Measurements from ENCODE around the gene NALCN. TPM values are rescaled to one million over a fixed set of nuclear protein-coding genes. Genes with fewer than 3 reads are reported as not detected.

Gene NALCN
- total and polyA plus RNA-seq, 2 of the 8 experiments (the other 6 are each of a cell fraction or from before 2014, with no cell fraction given): 0.26 to 0.54 TPM

GRCh38 chr13:101144808-101145419, 271.4 kb downstream of the NALCN start:
- no peak overlapping the region for H3K23ac ChIP-seq (ENCODE audit: insufficient read length)
- 39% methylated on average over 7 of the region's 7 CpGs; no CpG with 5 or more reads in 1 of the 2 experiments for WGBS, 2 experiments (ENCODE audit: extremely low coverage in 1 of 2, insufficient coverage in 1 of 2, insufficient read length in 1 of 2, insufficient replicate concordance in 2 of 2, low coverage in 1 of 2, low lambda C conversion rate in 2 of 2, missing lambda C conversion rate in 1 of 2)
- no peak overlapping the region for H3K18ac ChIP-seq (ENCODE audit: extremely low read depth, low read length)
- H3K79me1 ChIP-seq (ENCODE audit: low read depth, low read length): no peaks in the 10 kb centered on the region
- H3K4me3 ChIP-seq (ENCODE audit: extremely low read depth in 1 of 4, insufficient read depth in 2 of 4, low read depth in 3 of 4, low read length in 4 of 4): no peak overlapping the region
- no peak overlapping the region for H3K14ac ChIP-seq (ENCODE audit: insufficient read length)
- no peak overlapping the region for H3K9ac ChIP-seq (replicated peaks in 1 of 4; ENCODE audit: extremely low read depth in 1 of 4, low read depth in 3 of 4, low read length in 3 of 4)
- no peaks in the 10 kb centered on the region for H3K9me3 ChIP-seq (ENCODE audit: insufficient read depth in 2 of 2, low read depth in 1 of 2, low read length in 1 of 2)
- H3K27me3 ChIP-seq (replicated peaks in 1 of 4; ENCODE audit: control insufficient read depth in 3 of 4, extremely low read depth in 1 of 4, insufficient read depth in 3 of 4, low read length in 3 of 4): no peaks in the 10 kb centered on the region
- H2AK5ac ChIP-seq (ENCODE audit: low read depth, low read length): no peak overlapping the region
- H4K5ac ChIP-seq (ENCODE audit: insufficient read length, low read depth, low read length): no peak overlapping the region
- POLR2A ChIA-PET (ENCODE audit: partially characterized antibody): no interaction called here
- no peak overlapping the region for H2BK120ac ChIP-seq (replicated peaks; ENCODE audit: low read depth, low read length)
- no peak overlapping the region for H2BK5ac ChIP-seq (ENCODE audit: low read depth, low read length)
- H2AFZ ChIP-seq (ENCODE audit: low read length): 0 out of 2 replicates have a peak overlapping the region, but pooled peaks have one; percentile 20
- no peak overlapping the region for H3K4me2 ChIP-seq (ENCODE audit: insufficient read depth in 1 of 2, low read depth in 2 of 2, low read length in 2 of 2)
- H2BK12ac ChIP-seq (ENCODE audit: low read depth, low read length): no peak overlapping the region
- no peaks in the 10 kb centered on the region for H3K36me3 ChIP-seq (ENCODE audit: control insufficient read depth in 2 of 4, insufficient read depth in 4 of 4, low read length in 3 of 4)
- H2BK15ac ChIP-seq (ENCODE audit: low read length): no peak overlapping the region
- CTCF ChIA-PET (ENCODE audit: partially characterized antibody): interaction anchor here (0.5 to 12.8 kb wide), 40 partner anchors 8 to 1991 kb away, joined by 3 to 206 read pairs (median 4); no protein-coding TSS in a partner anchor
- H3K27ac ChIP-seq (ENCODE audit: low read depth, low read length): no peak overlapping the region
- DNase-seq (ENCODE audit: low read depth in 1 of 2, low spot score in 2 of 2) (no peak), FAIRE-seq (peak; percentile 86)
- H3K4ac ChIP-seq (replicated peaks; ENCODE audit: insufficient read length, low read depth, low read length): no peak overlapping the region
- H4K8ac ChIP-seq (ENCODE audit: extremely low read depth, insufficient read depth, low read length): no peak overlapping the region
- H3K4me1 ChIP-seq (replicated peaks in 1 of 4; ENCODE audit: control insufficient read depth in 3 of 4, insufficient read depth in 4 of 4, low read length in 3 of 4): peaks cover 0 to 3% (median 0%) of the 10 kb centered on the region in 4 experiments; a peak in 1 of 7 replicates
- H2BK20ac ChIP-seq (ENCODE audit: low read length): no peak overlapping the region
- no peaks in the 10 kb centered on the region for H3K23me2 ChIP-seq (ENCODE audit: low read depth, low read length)
- no peaks in the 10 kb centered on the region for H4K20me1 ChIP-seq (replicated peaks in 1 of 2; ENCODE audit: control insufficient read depth in 1 of 2, insufficient read depth in 2 of 2, low read length in 2 of 2)
- H4K91ac ChIP-seq (replicated peaks; ENCODE audit: insufficient read length, low read length): no peak overlapping the region
- no peak overlapping the region for H3K56ac ChIP-seq (replicated peaks; ENCODE audit: insufficient read length, low read depth, low read length)
- no peaks in the 10 kb centered on the region for H3K79me2 ChIP-seq (ENCODE audit: control insufficient read depth in 1 of 2, insufficient read depth in 2 of 2, low read length in 2 of 2)
- TF ChIP-seq HDAC2 (IDR thresholded peaks at IDR 0.05; ENCODE audit: borderline replicate concordance in 1 of 2, low read depth in 2 of 2, low read length in 2 of 2) (no peak), SUZ12 (IDR thresholded peaks at IDR 0.05; ENCODE audit: low read length) (no peak), SP1 (IDR thresholded peaks at IDR 0.05; ENCODE audit: low read depth, low read length) (no peak), CTBP2 (IDR thresholded peaks at IDR 0.05; ENCODE audit: borderline replicate concordance, insufficient read depth, insufficient read length, low read length) (no peak), KDM1A (IDR thresholded peaks at IDR 0.05; ENCODE audit: borderline replicate concordance, low read length) (no peak), RNF2 (IDR thresholded peaks at IDR 0.05; ENCODE audit: borderline replicate concordance, low read depth, low read length, missing control alignments, poor library complexity, severe bottlenecking) (no peak), EGR1 (IDR thresholded peaks at IDR 0.05; ENCODE audit: borderline replicate concordance, low read depth, low read length) (no peak), RAD21 (IDR thresholded peaks at IDR 0.05 in 1 of 2, conservative IDR thresholded peaks at IDR 0.05 in 1 of 2; ENCODE audit: low read depth in 2 of 2, low read length in 2 of 2) (peak; percentile 82 to 84), ATF2 (IDR thresholded peaks at IDR 0.05; ENCODE audit: low read length) (no peak)

All from H1 (cell line).